Measurements from ENCODE around the gene CDC25A. TPM values are rescaled to one million over a fixed set of nuclear protein-coding genes. Genes with fewer than 3 reads are reported as not detected.

Gene CDC25A
- polyA plus RNA-seq, 2 of the 4 experiments (the other 2 are of a cell fraction), result 6.4 to 9.8 TPM

DNA sequence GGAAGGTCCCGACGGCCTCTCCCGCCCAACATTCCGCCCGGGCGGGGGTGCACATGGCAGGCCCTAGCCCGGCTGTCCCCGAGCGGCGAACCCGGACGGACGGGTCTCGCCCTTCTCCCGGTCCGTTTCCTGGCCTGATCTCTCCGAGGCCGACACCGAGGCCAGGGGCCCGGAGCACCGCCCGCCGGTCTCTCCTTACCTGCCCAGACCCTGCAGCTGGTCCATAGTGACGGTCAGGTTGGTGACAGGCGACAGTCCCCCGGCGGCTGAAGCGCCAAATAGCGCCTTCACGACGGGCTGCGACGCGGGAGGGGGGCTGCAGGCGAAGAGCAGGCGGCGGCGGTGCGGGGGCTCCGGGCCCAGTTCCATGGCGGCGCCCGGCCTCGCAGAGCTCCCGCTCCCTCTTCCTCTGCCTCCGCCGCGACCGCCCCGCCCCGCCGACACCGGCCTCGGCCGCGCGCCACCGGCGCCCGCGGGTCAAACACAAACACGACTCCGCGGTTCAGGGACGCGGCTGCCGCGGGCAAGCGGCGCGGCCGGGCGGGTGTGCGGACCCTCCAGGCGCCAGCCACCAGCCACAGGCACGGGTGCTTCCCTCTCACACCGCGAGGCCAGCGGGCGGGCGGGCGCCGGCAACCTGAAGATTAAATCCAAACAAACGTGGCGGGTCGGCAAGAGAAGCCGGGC lies 495 bp downstream of the CDC25A start:
- no peak for DNase-seq (ENCODE audit: low read depth in 1 of 2, low spot score in 1 of 2)
- ChIA-PET POLR2A (interaction anchor here (1.5 kb wide), 1 partner anchor 53 kb away, joined by 3 read pairs; the partner anchor contains the start of gene ZNF589), CTCF (interaction anchor here (0.7 to 0.9 kb wide), 2 partner anchors 44 to 764 kb away, joined by 3 read pairs; no protein-coding TSS in a partner anchor)
- FAIRE-seq, result no peak
- Histone ChIP-seq H3K4me2 (peak overlapping the region; percentile 97), H3K4me1 (peaks cover 11% of the 10 kb centered on the region), H3K27ac (peak overlapping the region; percentile 75 to 91), H3K9me3 (no peaks in the 10 kb centered on the region), H3K4me3 (peak overlapping the region; percentile 83)
- ATAC-seq, result peak; percentile 51 to 53
- 0% methylated on average over 2 of the region's 87 CpGs for WGBS (ENCODE audit: missing lambda C conversion rate)
- TF ChIP-seq CTCF (IDR thresholded peaks at IDR 0.05) (no peak), PHF8 (IDR thresholded peaks at IDR 0.05; ENCODE audit: borderline replicate concordance, low read depth) (peak; percentile 69; the same call in 1 of the 2 replicates)

- Histone ChIP-seq H3K27ac (peak overlapping the region; percentile 75 to 91), H3K9me3 (no peaks in the 10 kb centered on the region), H3K4me3 (peak overlapping the region; percentile 83), H3K4me2 (peak overlapping the region; percentile 97), H3K4me1 (peaks cover 11% of the 10 kb centered on the region)
- TF ChIP-seq MYC (IDR thresholded peaks at IDR 0.05; ENCODE audit: borderline replicate concordance, low read length) (no peak), KDM1A (IDR thresholded peaks at IDR 0.05; ENCODE audit: low read depth) (no peak), ELK1 (IDR thresholded peaks at IDR 0.05; ENCODE audit: low read depth, low read length) (no peak), CEBPB (IDR thresholded peaks at IDR 0.05) (no peak), POLR2A (IDR thresholded peaks at IDR 0.05; ENCODE audit: low read length) (no peak), HDAC2 (IDR thresholded peaks at IDR 0.05) (no peak), GATA3 (IDR thresholded peaks at IDR 0.05; ENCODE audit: borderline replicate concordance) (no peak), CHD4 (IDR thresholded peaks at IDR 0.05; ENCODE audit: borderline replicate concordance) (no peak), ZC3H11A (IDR thresholded peaks at IDR 0.05) (no peak), NPAS2 (CRISPR knock-in tag; IDR thresholded peaks at IDR 0.05; ENCODE audit: borderline replicate concordance) (no peak), FOSL2 (IDR thresholded peaks at IDR 0.05) (no peak), FOSL2 (CRISPR knock-in tag; IDR thresholded peaks at IDR 0.05) (no peak), NFE2L2 (conservative IDR thresholded peaks at IDR 0.05; ENCODE audit: low read length) (no peak), CTCF (IDR thresholded peaks at IDR 0.05) (no peak)
- TF ChIP-seq, protein P1, sequence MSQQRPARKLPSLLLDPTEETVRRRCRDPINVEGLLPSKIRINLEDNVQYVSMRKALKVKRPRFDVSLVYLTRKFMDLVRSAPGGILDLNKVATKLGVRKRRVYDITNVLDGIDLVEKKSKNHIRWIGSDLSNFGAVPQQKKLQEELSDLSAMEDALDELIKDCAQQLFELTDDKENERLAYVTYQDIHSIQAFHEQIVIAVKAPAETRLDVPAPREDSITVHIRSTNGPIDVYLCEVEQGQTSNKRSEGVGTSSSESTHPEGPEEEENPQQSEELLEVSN (IDR thresholded peaks at IDR 0.05; ENCODE audit: borderline replicate concordance, low read depth), result no peak
- TF ChIP-seq, protein P2, sequence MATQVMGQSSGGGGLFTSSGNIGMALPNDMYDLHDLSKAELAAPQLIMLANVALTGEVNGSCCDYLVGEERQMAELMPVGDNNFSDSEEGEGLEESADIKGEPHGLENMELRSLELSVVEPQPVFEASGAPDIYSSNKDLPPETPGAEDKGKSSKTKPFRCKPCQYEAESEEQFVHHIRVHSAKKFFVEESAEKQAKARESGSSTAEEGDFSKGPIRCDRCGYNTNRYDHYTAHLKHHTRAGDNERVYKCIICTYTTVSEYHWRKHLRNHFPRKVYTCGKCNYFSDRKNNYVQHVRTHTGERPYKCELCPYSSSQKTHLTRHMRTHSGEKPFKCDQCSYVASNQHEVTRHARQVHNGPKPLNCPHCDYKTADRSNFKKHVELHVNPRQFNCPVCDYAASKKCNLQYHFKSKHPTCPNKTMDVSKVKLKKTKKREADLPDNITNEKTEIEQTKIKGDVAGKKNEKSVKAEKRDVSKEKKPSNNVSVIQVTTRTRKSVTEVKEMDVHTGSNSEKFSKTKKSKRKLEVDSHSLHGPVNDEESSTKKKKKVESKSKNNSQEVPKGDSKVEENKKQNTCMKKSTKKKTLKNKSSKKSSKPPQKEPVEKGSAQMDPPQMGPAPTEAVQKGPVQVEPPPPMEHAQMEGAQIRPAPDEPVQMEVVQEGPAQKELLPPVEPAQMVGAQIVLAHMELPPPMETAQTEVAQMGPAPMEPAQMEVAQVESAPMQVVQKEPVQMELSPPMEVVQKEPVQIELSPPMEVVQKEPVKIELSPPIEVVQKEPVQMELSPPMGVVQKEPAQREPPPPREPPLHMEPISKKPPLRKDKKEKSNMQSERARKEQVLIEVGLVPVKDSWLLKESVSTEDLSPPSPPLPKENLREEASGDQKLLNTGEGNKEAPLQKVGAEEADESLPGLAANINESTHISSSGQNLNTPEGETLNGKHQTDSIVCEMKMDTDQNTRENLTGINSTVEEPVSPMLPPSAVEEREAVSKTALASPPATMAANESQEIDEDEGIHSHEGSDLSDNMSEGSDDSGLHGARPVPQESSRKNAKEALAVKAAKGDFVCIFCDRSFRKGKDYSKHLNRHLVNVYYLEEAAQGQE (IDR thresholded peaks at IDR 0.05), result no peak
- under 1% methylated on average over 8 of the region's 8 CpGs for WGBS (ENCODE audit: missing lambda C conversion rate)
- FAIRE-seq (no peak), ATAC-seq (no peak), DNase-seq (ENCODE audit: low read depth in 1 of 2, low spot score in 1 of 2) (no peak)
- CTCF ChIA-PET, result interaction anchor here (0.7 kb wide), 1 partner anchor 764 kb away, joined by 3 read pairs; no protein-coding TSS in a partner anchor
- POLR2A ChIA-PET, result interaction anchor here (1.5 kb wide), 1 partner anchor 54 kb away, joined by 3 read pairs; the partner anchor contains the start of gene ZNF589
Measured at GRCh38 chr3:48187301-48187578, 977 bp downstream of the CDC25A start.
